SK-N-MC (cell line): ENCODE data around the gene FGFR3.

Experiments
- DNase-seq: peaks from one replicate; pipeline ENCODE4 v3.0.0-alpha.2; 2011; ENCODE audit warnings: low read depth, low spot score
- H3K27ac ChIP-seq: fragments of 200-600 bp; sonication (generic); 2 replicates; pipeline ENCODE4 v1.5.1; 2016; ENCODE audit warnings: mixed run types
- H3K36me3 ChIP-seq: fragments of 200-600 bp; sonication (generic); 2 replicates; pipeline ENCODE4 v1.6.1; 2017; ENCODE audit warnings: antibody characterized with exemption, low read length, mixed read lengths; ENCODE audit not compliant: insufficient read depth
- H3K4me3 ChIP-seq: fragments of 200-600 bp; sonication (generic); 2 replicates; pipeline ENCODE4 v1.5.1; 2016
- H3K9ac ChIP-seq: fragments of 200-600 bp; sonication (generic); 2 replicates; pipeline ENCODE4 v1.8.0; 2017; ENCODE audit warnings: mixed run types, mixed read lengths; ENCODE audit not compliant: insufficient read length
- H3K9me3 ChIP-seq: fragments of 200-600 bp; sonication (generic); 2 replicates; pipeline ENCODE4 v1.6.1; 2017; ENCODE audit warnings: low read depth, mild to moderate bottlenecking, antibody characterized with exemption, low read length, moderate library complexity, mixed read lengths
- EZH2 ChIP-seq: fragments of 200-600 bp; sonication (generic); IDR thresholded peaks from one replicate; pipeline ENCODE4 v1.6.1; 2017; ENCODE audit warnings: antibody characterized with exemption
- FOXP2 ChIP-seq: optimal IDR thresholded peaks from 2 replicates; pipeline ENCODE3; 2011; ENCODE audit warnings: mild to moderate bottlenecking, moderate library complexity; ENCODE audit not compliant: insufficient read depth; ENCODE audit errors: extremely low read length, control extremely low read depth
- POLR2AphosphoS5 ChIP-seq: IDR thresholded peaks from 2 replicates; pipeline ENCODE4 v1.6.1; 2012; ENCODE audit warnings: mild to moderate bottlenecking, low read depth, low read length, borderline replicate concordance

Gene FGFR3

GRCh38 chr4:1806223-1806564, 13.1 kb downstream of the FGFR3 start:
- Histone ChIP-seq H3K9ac (no peak overlapping the region), H3K9me3 (no peaks in the 10 kb centered on the region), H3K36me3 (peaks cover 4% of the 10 kb centered on the region; the same call in 1 of the 2 replicates), H3K27ac (no peak overlapping the region), H3K4me3 (no peak overlapping the region)
- no peak for DNase-seq
- no peak for TF ChIP-seq POLR2AphosphoS5
- no peak for TF ChIP-seq EZH2
- TF ChIP-seq FOXP2, result no peak

GRCh38 chr4:1806596-1807331, 13.7 kb downstream of the FGFR3 start:
- DNase-seq, result no peak
- H3K9me3 ChIP-seq, result no peaks in the 10 kb centered on the region

GRCh38 chr4:1807332-1807777, 14.3 kb downstream of the FGFR3 start:
- no peak for TF ChIP-seq POLR2AphosphoS5
- DNase-seq, result no peak
- H3K4me3 ChIP-seq, result no peak overlapping the region
- H3K36me3 ChIP-seq, result peaks cover 4% of the 10 kb centered on the region; the same call in 1 of the 2 replicates
- H3K27ac ChIP-seq, result no peak overlapping the region
- no peak overlapping the region for H3K9ac ChIP-seq
- H3K9me3 ChIP-seq, result no peaks in the 10 kb centered on the region

More at GRCh38 chr4:1806596-1807331, 13.7 kb downstream of the FGFR3 start:
- Histone ChIP-seq H3K36me3 (peaks cover 4% of the 10 kb centered on the region; the same call in 1 of the 2 replicates), H3K27ac (no peak overlapping the region), H3K9ac (no peak overlapping the region), H3K4me3 (no peak overlapping the region)
- TF ChIP-seq POLR2AphosphoS5, result no peak
- no peak for TF ChIP-seq FOXP2
- TF ChIP-seq EZH2, result no peak

GRCh38 chr4:1808396-1808795, 15.3 kb downstream of the FGFR3 start:
- no peak for DNase-seq
- peak overlapping the region; percentile 75 for H3K27ac ChIP-seq
- no peak for TF ChIP-seq POLR2AphosphoS5
- TF ChIP-seq FOXP2, result no peak
- TF ChIP-seq EZH2, result no peak
- peaks cover 4% of the 10 kb centered on the region; the same call in 1 of the 2 replicates for H3K36me3 ChIP-seq
- H3K9me3 ChIP-seq, result no peaks in the 10 kb centered on the region
- H3K4me3 ChIP-seq, result no peak overlapping the region
- H3K9ac ChIP-seq, result no peak overlapping the region

GRCh38 chr4:1808851-1809753, 16.0 kb downstream of the FGFR3 start:
- Histone ChIP-seq H3K9ac (no peak overlapping the region), H3K36me3 (peaks cover 4% of the 10 kb centered on the region; the same call in 1 of the 2 replicates), H3K9me3 (no peaks in the 10 kb centered on the region), H3K4me3 (no peak overlapping the region), H3K27ac (0 out of 2 replicates have a peak overlapping the region, but pooled peaks have one; percentile 31)
- TF ChIP-seq POLR2AphosphoS5 (no peak; the same call in 1 of the 2 replicates), EZH2 (no peak), FOXP2 (no peak)
- DNase-seq, result no peak

- H3K9ac ChIP-seq, result no peak overlapping the region
Observed at GRCh38 chr4:1809754-1810502, 16.8 kb downstream of the FGFR3 start.

GRCh38 chr4:1810765-1811164, 17.7 kb downstream of the FGFR3 start:
- Histone ChIP-seq H3K9ac (no peak overlapping the region), H3K27ac (no peak overlapping the region), H3K9me3 (no peaks in the 10 kb centered on the region), H3K4me3 (no peak overlapping the region), H3K36me3 (peaks cover 17% of the 10 kb centered on the region; the same call in 1 of the 2 replicates)
- no peak for DNase-seq
- no peak for TF ChIP-seq EZH2
- no peak for TF ChIP-seq POLR2AphosphoS5

More at GRCh38 chr4:1809754-1810502, 16.8 kb downstream of the FGFR3 start:
- DNase-seq, result no peak
- Histone ChIP-seq H3K36me3 (peaks cover 8% of the 10 kb centered on the region; the same call in 1 of the 2 replicates), H3K4me3 (no peak overlapping the region), H3K9me3 (no peaks in the 10 kb centered on the region), H3K27ac (no peak overlapping the region)
- TF ChIP-seq POLR2AphosphoS5 (no peak), FOXP2 (no peak), EZH2 (no peak)

GRCh38 chr4:1812720-1813119, 19.6 kb downstream of the FGFR3 start:
- peaks cover 31% of the 10 kb centered on the region for H3K36me3 ChIP-seq
- no peak overlapping the region for H3K4me3 ChIP-seq
- no peaks in the 10 kb centered on the region for H3K9me3 ChIP-seq
- no peak for TF ChIP-seq FOXP2
- TF ChIP-seq EZH2, result no peak
- TF ChIP-seq POLR2AphosphoS5, result no peak
- no peak overlapping the region for H3K9ac ChIP-seq
- 0 out of 2 replicates have a peak overlapping the region, but pooled peaks have one; percentile 19 for H3K27ac ChIP-seq
- DNase-seq, result no peak
